Liver (tissue), 9 donors: ENCODE measurements around the gene SLC17A7. TPM values are rescaled to one million over a fixed set of nuclear protein-coding genes. Genes with fewer than 3 reads are reported as not detected.

Source experiments
- DNase-seq: peaks from one replicate; pipeline ENCODE4 v3.0.0-alpha.2; 2017; ENCODE audit warnings: low spot score
- H3K27ac ChIP-seq, 2 donors: one replicate each; pipeline ENCODE4 v1.7.0; 2013; ENCODE audit warnings: inconsistent platforms in 2 of 2, low read length in 2 of 2, control low read depth in 1 of 2, low read depth in 1 of 2, mild to moderate bottlenecking in 1 of 2
- H3K27me3 ChIP-seq, 4 donors: one replicate each; pipeline versions ENCODE4 v1.6.1 to v1.7.0; 2013; ENCODE audit warnings: low read length in 3 of 4, inconsistent platforms in 1 of 4, mild to moderate bottlenecking in 1 of 4, moderate library complexity in 1 of 4; ENCODE audit not compliant: control insufficient read depth in 4 of 4, insufficient read depth in 4 of 4
- H3K36me3 ChIP-seq, 4 donors: one replicate each; pipeline versions ENCODE4 v1.6.1 to v1.7.0; 2013; ENCODE audit warnings: low read length in 3 of 4, mild to moderate bottlenecking in 3 of 4, low read depth in 1 of 4, moderate library complexity in 1 of 4; ENCODE audit not compliant: control insufficient read depth in 4 of 4, insufficient read depth in 3 of 4
- H3K4me1 ChIP-seq, 4 donors: one replicate each; pipeline versions ENCODE4 v1.6.1 to v1.7.0; 2013; ENCODE audit warnings: low read length in 3 of 4, mild to moderate bottlenecking in 3 of 4, moderate library complexity in 1 of 4; ENCODE audit not compliant: control insufficient read depth in 4 of 4, insufficient read depth in 4 of 4
- H3K4me3 ChIP-seq, 3 donors: one replicate each; pipeline versions ENCODE4 v1.6.1 to v1.7.0; 2013; ENCODE audit warnings: low read length in 3 of 3, control low read depth in 1 of 3, low read depth in 1 of 3, mild to moderate bottlenecking in 1 of 3
- H3K9ac ChIP-seq, 2 donors: one replicate each; pipeline ENCODE4 v1.7.0; 2013; ENCODE audit warnings: low read length in 2 of 2, mild to moderate bottlenecking in 2 of 2, moderate library complexity in 2 of 2, control low read depth in 1 of 2, low read depth in 1 of 2
- H3K9me3 ChIP-seq, 4 donors: one replicate each; pipeline versions ENCODE4 v1.6.1 to v1.7.0; 2013; ENCODE audit warnings: low read length in 3 of 4; ENCODE audit not compliant: control insufficient read depth in 4 of 4
- EGR1 ChIP-seq, 2 donors: IDR thresholded peaks; 2 replicates each; pipeline ENCODE4 v1.6.1; 2016 to 2018; ENCODE audit warnings: antibody characterized with exemption in 2 of 2, low read depth in 2 of 2
- FOXA1 ChIP-seq: IDR thresholded peaks from 2 replicates; pipeline ENCODE4 v1.6.1; 2016; ENCODE audit warnings: antibody characterized with exemption
- FOXA2 ChIP-seq: IDR thresholded peaks from 2 replicates; pipeline ENCODE4 v1.6.1; 2016; ENCODE audit warnings: antibody characterized with exemption
- GABPA ChIP-seq, 2 donors: IDR thresholded peaks in 1 of 2; conservative IDR thresholded peaks in 1 of 2; 2 replicates each; pipeline ENCODE4 v1.6.1; 2016; ENCODE audit warnings: antibody characterized with exemption in 2 of 2, mild to moderate bottlenecking in 1 of 2, moderate library complexity in 1 of 2
- HNF4A ChIP-seq, 2 donors: conservative IDR thresholded peaks; 2 replicates each; pipeline ENCODE4 v1.6.1; 2016; ENCODE audit warnings: antibody characterized with exemption in 2 of 2, mild to moderate bottlenecking in 2 of 2
- HNF4G ChIP-seq: IDR thresholded peaks from 2 replicates; pipeline ENCODE4 v1.6.1; 2016; ENCODE audit warnings: antibody characterized with exemption
- JUND ChIP-seq, 2 donors: IDR thresholded peaks; 2 replicates each; pipeline ENCODE4 v1.6.1; 2016; ENCODE audit warnings: antibody characterized with exemption in 2 of 2
- MAX ChIP-seq: IDR thresholded peaks from 2 replicates; pipeline ENCODE4 v1.6.1; 2016; ENCODE audit warnings: antibody characterized with exemption
- NR2F2 ChIP-seq: IDR thresholded peaks from 2 replicates; pipeline ENCODE4 v1.6.1; 2016; ENCODE audit warnings: antibody characterized with exemption
- RAD21 ChIP-seq, 2 donors: IDR thresholded peaks; 2 replicates each; pipeline ENCODE4 v1.6.1; 2016; ENCODE audit warnings: antibody characterized with exemption in 2 of 2, mild to moderate bottlenecking in 2 of 2
- SP1 ChIP-seq: IDR thresholded peaks from 2 replicates; pipeline ENCODE4 v1.6.1; 2018; ENCODE audit warnings: antibody characterized with exemption, mild to moderate bottlenecking
- TAF1 ChIP-seq: conservative IDR thresholded peaks from 2 replicates; pipeline ENCODE4 v1.6.1; 2016; ENCODE audit warnings: antibody characterized with exemption, mild to moderate bottlenecking
- YY1 ChIP-seq: IDR thresholded peaks from 2 replicates; pipeline ENCODE4 v1.6.1; 2016; ENCODE audit warnings: antibody characterized with exemption, mild to moderate bottlenecking
- WGBS: extraction: QIAGEN DNeasy Blood & Tissue Kit; methylation state at CpG from one replicate; pipeline ENCODE4 v1.1.7; 2013; 5-methylcytosine and 5-hydroxymethylcytosine counted together
- polyA plus RNA-seq, 2 donors: library from polyadenylated mRNA; stranded (reverse) in 1 of 2; unstranded in 1 of 2; fragments of 200-250 nt in 1 of 2; fragments of >200 nt in 1 of 2; fragmentation: Nextera tagmentation in 1 of 2; extraction: Ambion mirVana in 1 of 2; gene quantifications; one replicate each; pipeline versions ENCODE4 v1.2.1 to v1.2.3, GENCODE V29; 2013 to 2015
- total RNA-seq, 2 donors: library from RNA; depleted of rRNA; stranded (reverse); fragments of >200 nt; gene quantifications; one replicate each; pipeline ENCODE4 v1.2.3, GENCODE V29; 2014
- TF ChIP-seq, protein P1 (sequence below): fragments of 150-350 bp; IDR thresholded peaks from 2 replicates; pipeline ENCODE4 v1.5.1; 2017; ENCODE audit warnings: improper control_type of control experiment, low read depth, low read length; ENCODE audit not compliant: missing input control
- donor health status: healthy.
- donor health status: healthy.
- donor health status: healthy.
- donor health status: healthy.
- donor health status: healthy.

The SLC17A7 gene
- total and polyA plus RNA-seq, 4 donors: 0.06 to 0.08 TPM; not detected in 2

DNA sequence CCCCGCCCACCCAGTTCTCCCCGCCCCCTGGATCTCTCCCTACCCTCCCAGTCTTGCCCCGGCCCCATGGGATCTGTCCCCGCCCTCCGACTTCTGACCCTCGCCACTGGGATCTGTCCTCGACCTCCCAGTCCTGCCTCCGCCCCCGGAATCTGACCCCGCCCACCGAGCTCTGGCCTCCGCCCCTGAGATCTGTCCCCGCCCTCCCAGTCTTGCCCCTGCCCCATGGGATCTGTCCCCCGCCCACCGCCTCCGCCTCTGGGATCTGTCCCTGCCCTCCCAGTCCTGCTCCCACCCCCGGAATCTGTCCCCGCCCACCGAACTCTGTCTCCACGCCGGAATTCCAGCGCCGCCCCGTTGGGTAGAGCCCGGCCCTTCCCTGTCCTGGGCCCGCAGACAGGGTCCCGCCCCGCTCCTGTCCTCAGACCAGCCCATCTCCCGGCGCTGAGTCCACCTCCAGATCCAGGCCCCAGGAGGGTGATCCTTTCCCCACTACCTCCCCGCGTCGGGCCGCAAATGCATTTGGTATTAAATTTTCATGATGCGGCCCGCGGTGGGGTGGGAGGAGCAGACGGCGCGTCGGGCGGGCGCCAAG is 1.5 kb upstream of the SLC17A7 start:
- peak; percentile 83 for DNase-seq

GRCh38 chr19:49442354-49442753 is 1.0 kb upstream of the SLC17A7 start:
- H3K9me3 ChIP-seq: no peaks in the 10 kb centered on the region
- no peak overlapping the region for H3K27ac ChIP-seq
- H3K4me3 ChIP-seq: peak overlapping the region in 1 of 3 donors; percentile 60
- peaks cover 0 to 8% (median 3%) of the 10 kb centered on the region in 4 donors for H3K4me1 ChIP-seq
- peaks cover 0 to 7% (median 5%) of the 10 kb centered on the region in 4 donors for H3K36me3 ChIP-seq
- H3K27me3 ChIP-seq: peaks cover 0 to 3% (median 1%) of the 10 kb centered on the region in 4 donors
- no peak overlapping the region for H3K9ac ChIP-seq
- TF ChIP-seq RAD21 (IDR thresholded peaks at IDR 0.05): no peak
- no peak for TF ChIP-seq TAF1
- TF ChIP-seq GABPA (IDR thresholded peaks at IDR 0.05 in 1 of 2, conservative IDR thresholded peaks at IDR 0.05 in 1 of 2): no peak
- no peak for TF ChIP-seq FOXA1
- no peak for TF ChIP-seq HNF4A (conservative IDR thresholded peaks at IDR 0.05)
- TF ChIP-seq JUND (IDR thresholded peaks at IDR 0.05): no peak
- TF ChIP-seq HNF4G: no peak
- TF ChIP-seq, protein P1, sequence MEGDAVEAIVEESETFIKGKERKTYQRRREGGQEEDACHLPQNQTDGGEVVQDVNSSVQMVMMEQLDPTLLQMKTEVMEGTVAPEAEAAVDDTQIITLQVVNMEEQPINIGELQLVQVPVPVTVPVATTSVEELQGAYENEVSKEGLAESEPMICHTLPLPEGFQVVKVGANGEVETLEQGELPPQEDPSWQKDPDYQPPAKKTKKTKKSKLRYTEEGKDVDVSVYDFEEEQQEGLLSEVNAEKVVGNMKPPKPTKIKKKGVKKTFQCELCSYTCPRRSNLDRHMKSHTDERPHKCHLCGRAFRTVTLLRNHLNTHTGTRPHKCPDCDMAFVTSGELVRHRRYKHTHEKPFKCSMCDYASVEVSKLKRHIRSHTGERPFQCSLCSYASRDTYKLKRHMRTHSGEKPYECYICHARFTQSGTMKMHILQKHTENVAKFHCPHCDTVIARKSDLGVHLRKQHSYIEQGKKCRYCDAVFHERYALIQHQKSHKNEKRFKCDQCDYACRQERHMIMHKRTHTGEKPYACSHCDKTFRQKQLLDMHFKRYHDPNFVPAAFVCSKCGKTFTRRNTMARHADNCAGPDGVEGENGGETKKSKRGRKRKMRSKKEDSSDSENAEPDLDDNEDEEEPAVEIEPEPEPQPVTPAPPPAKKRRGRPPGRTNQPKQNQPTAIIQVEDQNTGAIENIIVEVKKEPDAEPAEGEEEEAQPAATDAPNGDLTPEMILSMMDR: no peak
- DNase-seq: no peak
- WGBS: 8% methylated on average over 11 of the region's 11 CpGs

More for the DNA sequence above, 1.5 kb upstream of the SLC17A7 start:
- 1% methylated on average over 43 of the region's 43 CpGs for WGBS
- TF ChIP-seq EGR1 (IDR thresholded peaks at IDR 0.05; ENCODE audit: low read depth in 2 of 2) (peak; percentile 64 to 66), GABPA (IDR thresholded peaks at IDR 0.05 in 1 of 2, conservative IDR thresholded peaks at IDR 0.05 in 1 of 2) (no peak), TAF1 (no peak), MAX (no peak), NR2F2 (no peak), YY1 (no peak), HNF4G (no peak), RAD21 (IDR thresholded peaks at IDR 0.05) (no peak), FOXA2 (no peak), SP1 (peak; percentile 44), HNF4A (conservative IDR thresholded peaks at IDR 0.05) (no peak)
- TF ChIP-seq, protein P1: no peak
- Histone ChIP-seq H3K9ac (no peak overlapping the region), H3K27ac (peak overlapping the region; percentile 28 to 56), H3K27me3 (peaks cover 0 to 3% (median 1%) of the 10 kb centered on the region in 4 donors), H3K4me1 (peaks cover 0 to 8% (median 3%) of the 10 kb centered on the region in 4 donors), H3K9me3 (no peaks in the 10 kb centered on the region), H3K36me3 (peaks cover 0 to 7% (median 5%) of the 10 kb centered on the region in 4 donors), H3K4me3 (peak overlapping the region; percentile 60 to 73 (median 65))
